Loucy (cell line): ENCODE results near the gene TNRC6C.

Experiments
- H2AFZ ChIP-seq: fragments of 200-600 bp; sonication (generic); 2 replicates; pipeline ENCODE4 v1.6.0; 2016; ENCODE audit warnings: antibody characterized with exemption, mild to moderate bottlenecking, low read length, moderate library complexity
- H3F3A ChIP-seq: fragments of 200-600 bp; 2 replicates; pipeline ENCODE4 v1.6.0; 2016; ENCODE audit warnings: antibody characterized with exemption, low read depth, mild to moderate bottlenecking
- H3K27me3 ChIP-seq: fragments of 200-600 bp; sonication (generic); 2 replicates; pipeline ENCODE4 v1.6.1; 2014; ENCODE audit warnings: low read length, mild to moderate bottlenecking; ENCODE audit not compliant: insufficient read depth, poor library complexity, severe bottlenecking
- H3K36me3 ChIP-seq: fragments of 200-600 bp; sonication (generic); 2 replicates; pipeline ENCODE4 v1.6.1; 2016; ENCODE audit warnings: low read length; ENCODE audit not compliant: insufficient read depth
- H3K4me1 ChIP-seq: fragments of 200-600 bp; sonication (generic); 2 replicates; pipeline ENCODE4 v1.5.1; 2014; ENCODE audit warnings: low read length, mild to moderate bottlenecking; ENCODE audit not compliant: insufficient read depth, poor library complexity, severe bottlenecking
- H3K4me2 ChIP-seq: fragments of 200-600 bp; sonication (generic); 2 replicates; pipeline ENCODE4 v1.6.0; 2014; ENCODE audit warnings: antibody characterized with exemption, low read length, low read depth, mild to moderate bottlenecking; ENCODE audit not compliant: poor library complexity, severe bottlenecking
- H3K4me3 ChIP-seq: fragments of 200-600 bp; sonication (generic); 2 replicates; pipeline ENCODE4 v1.5.1; 2014; ENCODE audit warnings: low read length, mild to moderate bottlenecking, mixed read lengths; ENCODE audit not compliant: poor library complexity, severe bottlenecking
- H3K79me2 ChIP-seq: fragments of 200-600 bp; sonication (generic); 2 replicates; pipeline ENCODE4 v1.6.1; 2014; ENCODE audit warnings: low read length; ENCODE audit not compliant: insufficient read depth
- H3K9ac ChIP-seq: fragments of 200-600 bp; sonication (generic); 2 replicates; pipeline ENCODE4 v1.6.0; 2014; ENCODE audit warnings: mild to moderate bottlenecking, low read depth, low read length, moderate library complexity; ENCODE audit not compliant: poor library complexity, severe bottlenecking
- H3K9me2 ChIP-seq: fragments of 200-600 bp; sonication (generic); replicated peaks from 2 replicates; pipeline ENCODE4 v1.6.1; 2016; ENCODE audit warnings: low read depth, low read length, mixed read lengths
- H3K9me3 ChIP-seq: fragments of 200-600 bp; sonication (generic); 2 replicates; pipeline ENCODE4 v1.6.1; 2014; ENCODE audit warnings: mild to moderate bottlenecking, antibody characterized with exemption, low read length, low read depth; ENCODE audit not compliant: insufficient read depth
- H4K20me1 ChIP-seq: fragments of 200-600 bp; sonication (generic); 2 replicates; pipeline ENCODE4 v1.6.0; 2014; ENCODE audit warnings: antibody characterized with exemption, low read length, mild to moderate bottlenecking; ENCODE audit not compliant: insufficient read depth, poor library complexity, severe bottlenecking
- CTCF ChIP-seq: fragments of 200-600 bp; sonication (generic); conservative IDR thresholded peaks from 2 replicates; pipeline ENCODE4 v1.5.1; 2014; ENCODE audit warnings: mild to moderate bottlenecking, antibody characterized with exemption, low read length
- EZH2phosphoT487 ChIP-seq: fragments of 200-600 bp; IDR thresholded peaks from 2 replicates; pipeline ENCODE4 v1.6.1; 2018; ENCODE audit warnings: antibody characterized with exemption, mild to moderate bottlenecking, moderate library complexity, borderline replicate concordance

Gene TNRC6C

GRCh38 chr17:78000341-78000740, 41.8 kb downstream of the TNRC6C start:
- H2AFZ ChIP-seq = no peak overlapping the region
- no peaks in the 10 kb centered on the region for H3K9me2 ChIP-seq
- H3K9ac ChIP-seq = no peak overlapping the region
- no peaks in the 10 kb centered on the region for H3K27me3 ChIP-seq
- no peak overlapping the region for H3K4me2 ChIP-seq
- peaks cover 87% of the 10 kb centered on the region for H3K79me2 ChIP-seq
- peaks cover 18% of the 10 kb centered on the region for H3K36me3 ChIP-seq
- no peak overlapping the region for H3K4me3 ChIP-seq
- peaks cover 75% of the 10 kb centered on the region for H4K20me1 ChIP-seq
- H3F3A ChIP-seq = no peaks in the 10 kb centered on the region
- no peaks in the 10 kb centered on the region for H3K9me3 ChIP-seq
- peaks cover 19% of the 10 kb centered on the region for H3K4me1 ChIP-seq
- no peak for TF ChIP-seq CTCF
- no peak for TF ChIP-seq EZH2phosphoT487

- Histone ChIP-seq H4K20me1 (peaks cover 68% of the 10 kb centered on the region), H3K4me1 (peaks cover 19% of the 10 kb centered on the region), H2AFZ (no peak overlapping the region), H3F3A (no peaks in the 10 kb centered on the region), H3K4me2 (no peak overlapping the region), H3K9ac (no peak overlapping the region), H3K9me2 (no peaks in the 10 kb centered on the region), H3K36me3 (peaks cover 26% of the 10 kb centered on the region), H3K27me3 (no peaks in the 10 kb centered on the region), H3K79me2 (peaks cover 79% of the 10 kb centered on the region), H3K4me3 (no peak overlapping the region), H3K9me3 (no peaks in the 10 kb centered on the region)
- TF ChIP-seq CTCF (no peak), EZH2phosphoT487 (no peak)
Measured at GRCh38 chr17:78001182-78001581, 42.7 kb downstream of the TNRC6C start.

GRCh38 chr17:78001612-78002011, 43.1 kb downstream of the TNRC6C start:
- H3K4me1 ChIP-seq = peaks cover 19% of the 10 kb centered on the region
- no peaks in the 10 kb centered on the region for H3K9me3 ChIP-seq
- no peaks in the 10 kb centered on the region for H3K9me2 ChIP-seq
- H3F3A ChIP-seq = no peaks in the 10 kb centered on the region
- no peak overlapping the region for H3K9ac ChIP-seq
- peaks cover 30% of the 10 kb centered on the region for H3K36me3 ChIP-seq
- no peak overlapping the region for H3K4me2 ChIP-seq
- no peaks in the 10 kb centered on the region for H3K27me3 ChIP-seq
- H2AFZ ChIP-seq = no peak overlapping the region
- peaks cover 74% of the 10 kb centered on the region for H3K79me2 ChIP-seq
- H4K20me1 ChIP-seq = peaks cover 65% of the 10 kb centered on the region
- TF ChIP-seq EZH2phosphoT487 (no peak), CTCF (no peak)
- no peak overlapping the region for H3K4me3 ChIP-seq
